LNCAP (cell line): Measurements from ENCODE around the gene EME1.

Experiments
- TF ChIP-seq, protein P1 (sequence below): fragments of 450-650 bp; IDR thresholded peaks from 2 replicates; pipeline ENCODE4 v1.5.1; 2017; ENCODE audit warnings: mild to moderate bottlenecking

EME1 gene

GRCh38 chr17:50371526-50371925 is 1.5 kb upstream of the EME1 start:
- TF ChIP-seq, protein P1, sequence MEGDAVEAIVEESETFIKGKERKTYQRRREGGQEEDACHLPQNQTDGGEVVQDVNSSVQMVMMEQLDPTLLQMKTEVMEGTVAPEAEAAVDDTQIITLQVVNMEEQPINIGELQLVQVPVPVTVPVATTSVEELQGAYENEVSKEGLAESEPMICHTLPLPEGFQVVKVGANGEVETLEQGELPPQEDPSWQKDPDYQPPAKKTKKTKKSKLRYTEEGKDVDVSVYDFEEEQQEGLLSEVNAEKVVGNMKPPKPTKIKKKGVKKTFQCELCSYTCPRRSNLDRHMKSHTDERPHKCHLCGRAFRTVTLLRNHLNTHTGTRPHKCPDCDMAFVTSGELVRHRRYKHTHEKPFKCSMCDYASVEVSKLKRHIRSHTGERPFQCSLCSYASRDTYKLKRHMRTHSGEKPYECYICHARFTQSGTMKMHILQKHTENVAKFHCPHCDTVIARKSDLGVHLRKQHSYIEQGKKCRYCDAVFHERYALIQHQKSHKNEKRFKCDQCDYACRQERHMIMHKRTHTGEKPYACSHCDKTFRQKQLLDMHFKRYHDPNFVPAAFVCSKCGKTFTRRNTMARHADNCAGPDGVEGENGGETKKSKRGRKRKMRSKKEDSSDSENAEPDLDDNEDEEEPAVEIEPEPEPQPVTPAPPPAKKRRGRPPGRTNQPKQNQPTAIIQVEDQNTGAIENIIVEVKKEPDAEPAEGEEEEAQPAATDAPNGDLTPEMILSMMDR, result no peak

GRCh38 chr17:50372222-50372757 is 739 bp upstream of the EME1 start:
- TF ChIP-seq, protein P1, result no peak

DNA sequence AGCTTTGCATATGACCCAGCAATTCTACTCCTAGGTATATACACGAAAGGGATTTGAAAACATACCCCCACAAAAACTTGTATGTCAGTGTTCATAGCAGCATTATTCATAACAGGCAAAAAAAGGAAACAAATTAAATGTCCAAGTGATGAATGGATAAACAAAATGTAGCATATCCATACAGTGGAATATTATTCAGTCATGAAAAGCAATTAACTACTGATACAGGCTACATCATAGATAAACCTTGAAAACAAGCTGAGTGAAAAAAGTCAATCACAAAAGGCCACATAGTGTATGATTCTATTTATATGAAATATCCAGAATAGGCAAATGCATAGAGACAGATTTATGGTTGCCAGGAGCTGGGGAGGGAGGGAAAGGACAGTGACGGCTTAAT is 676 bp downstream of the EME1 start:
- TF ChIP-seq, protein P1, result no peak

DNA sequence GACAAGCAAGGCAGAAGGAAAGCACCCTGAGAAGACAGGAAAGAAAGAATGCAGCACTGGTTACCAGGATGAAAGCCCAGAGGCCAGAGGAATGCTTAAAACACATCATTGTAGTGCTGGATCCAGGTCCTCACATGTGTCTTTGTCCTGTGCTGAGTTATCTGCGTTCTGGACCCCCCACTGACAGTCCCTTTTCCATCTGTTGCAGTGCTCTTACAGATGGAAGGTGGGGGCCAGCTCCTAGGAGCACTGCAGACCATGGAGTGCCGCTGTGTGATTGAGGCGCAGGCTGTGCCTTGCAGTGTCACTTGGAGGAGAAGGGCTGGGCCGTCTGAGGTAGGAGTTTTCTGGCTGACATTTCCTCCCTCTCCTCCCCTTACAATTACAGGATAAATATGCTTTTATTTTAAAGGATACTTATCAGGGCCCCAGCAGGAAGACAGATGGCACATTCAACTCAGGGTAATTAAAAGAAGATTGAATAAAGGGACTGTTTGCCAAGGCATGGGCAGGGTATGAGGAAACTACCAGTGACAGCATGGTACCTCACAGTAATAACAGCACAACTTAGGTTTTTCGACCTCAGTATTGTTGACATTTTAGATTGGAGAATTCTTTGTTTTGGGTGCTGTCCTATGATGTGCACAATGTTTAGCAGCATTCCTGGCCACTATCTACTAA is 3.0 kb downstream of the EME1 start:
- TF ChIP-seq, protein P1, result no peak

DNA sequence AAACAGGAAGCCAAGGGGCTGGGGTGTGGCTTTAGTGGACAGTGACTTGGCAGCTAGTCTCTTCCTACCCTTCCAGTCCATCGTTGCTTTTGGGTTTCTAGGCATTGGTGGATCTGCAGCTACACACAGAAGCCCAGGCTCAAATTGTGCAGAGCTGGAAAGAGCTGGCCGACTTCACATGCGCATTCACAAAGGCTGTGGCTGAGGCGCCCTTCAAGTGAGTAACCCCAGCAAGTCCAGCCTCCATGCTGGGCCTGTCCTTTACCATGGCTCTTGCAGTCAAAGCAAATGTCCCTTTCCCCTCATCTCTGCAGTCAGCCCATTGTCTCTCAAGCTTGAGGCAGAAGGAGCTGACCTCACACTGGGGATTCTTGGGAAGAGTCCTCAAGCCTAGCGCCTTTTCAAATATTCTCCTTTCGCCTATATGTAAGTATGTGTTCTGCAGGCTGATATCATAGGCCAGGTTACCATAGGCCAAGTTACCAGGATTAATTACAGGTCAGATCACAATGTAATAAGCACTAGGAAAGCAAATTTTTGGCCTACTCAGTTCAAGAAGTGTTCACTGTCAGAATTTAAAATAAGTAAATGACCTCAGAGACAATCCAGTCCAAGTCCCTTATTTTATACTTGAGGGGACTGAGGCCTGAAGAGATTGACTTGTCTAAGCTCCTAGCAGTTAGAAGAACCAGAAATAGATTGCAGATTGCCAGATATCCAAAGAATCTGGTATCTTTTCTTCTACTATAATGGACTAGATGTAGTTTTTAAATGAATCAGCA is 6.5 kb downstream of the EME1 start:
- TF ChIP-seq, protein P1, result no peak

GRCh38 chr17:50380369-50381259 is 7.6 kb downstream of the EME1 start:
- TF ChIP-seq, protein P1, result peak; percentile 18; the same call in 1 of the 2 replicates

GRCh38 chr17:50381260-50381815 is 8.3 kb downstream of the EME1 start:
- TF ChIP-seq, protein P1, result no peak
